Stimulated activated naive CD8-positive, alpha-beta T cell treated with anti-CD3 and anti-CD28 coated beads, Interleukin-15, amount 100 ng/mL, for 72 hours (primary cell): Measurements from ENCODE around the gene ABCA2.

Experiments used
- ATAC-seq: fragments of 150-1000 bp; cut with Tn5 transposase; 2 replicates; pipeline ENCODE4 v1.10.0; 2021; ENCODE audit warnings: mild to moderate bottlenecking, moderate library complexity
- DNase-seq, 2 donors: peaks; one replicate each; pipeline ENCODE4 v3.0.0; 2021 to 2022
- H3K27ac Mint-ChIP-seq, 2 donors: one replicate each; pipeline ENCODE4 v1.8.0; 2022; ENCODE audit warnings: mild to moderate bottlenecking in 2 of 2, mixed read lengths in 2 of 2, moderate library complexity in 2 of 2
- H3K27me3 Mint-ChIP-seq: one replicate; pipeline ENCODE4 v1.8.0; 2022; ENCODE audit warnings: mixed read lengths
- H3K4me1 Mint-ChIP-seq: one replicate; pipeline ENCODE4 v1.8.0; 2022; ENCODE audit warnings: mild to moderate bottlenecking, mixed read lengths
- H3K4me3 Mint-ChIP-seq, 2 donors: one replicate each; pipeline ENCODE4 v1.8.0; 2022; ENCODE audit warnings: mild to moderate bottlenecking in 2 of 2, mixed read lengths in 2 of 2, moderate library complexity in 1 of 2
- H3K9me3 Mint-ChIP-seq, 2 donors: one replicate each; pipeline ENCODE4 v1.8.0; 2022; ENCODE audit warnings: mixed read lengths in 2 of 2

The ABCA2 gene

DNA sequence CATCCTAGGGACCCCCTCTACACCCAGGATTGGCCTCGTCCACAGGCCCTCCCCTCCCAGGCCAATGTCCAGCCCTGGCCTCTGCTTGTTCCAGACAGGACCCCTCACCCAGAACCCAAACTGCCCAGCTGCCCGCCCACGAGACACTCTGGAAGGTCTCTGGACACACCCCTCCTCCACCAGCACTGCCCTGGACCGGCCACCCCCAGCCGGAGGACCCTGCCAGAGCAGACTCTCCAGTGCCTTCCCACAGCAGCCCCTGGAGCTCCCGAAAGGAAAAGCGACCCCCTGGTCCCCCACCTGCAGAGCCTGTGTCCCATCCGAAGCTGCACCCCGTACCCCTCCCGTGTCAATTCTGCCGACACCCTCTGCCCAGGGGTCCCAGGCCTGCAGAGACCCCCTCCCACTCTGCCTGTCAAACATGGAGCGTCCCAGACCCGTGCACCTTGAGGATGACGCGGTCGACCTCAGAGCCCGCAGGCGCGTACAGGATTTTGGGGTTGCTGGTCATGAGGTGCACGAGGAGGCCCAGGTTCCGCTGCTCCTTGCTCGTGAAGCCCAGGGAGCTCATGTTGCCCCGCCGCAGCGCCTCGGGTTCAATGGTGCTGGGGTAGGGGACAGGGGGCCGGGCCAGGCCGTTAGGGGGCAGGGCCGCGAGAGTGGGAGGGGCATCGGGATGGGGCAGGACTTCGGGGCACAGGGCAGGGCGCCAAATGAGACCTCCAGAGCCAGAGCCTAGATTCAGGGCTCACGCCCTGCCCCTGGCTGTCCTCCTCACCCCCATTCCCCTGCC is 8.0 kb downstream of the ABCA2 start:
- Mint-ChIP-seq H3K4me3 (no peak overlapping the region), H3K27me3 (no peaks in the 10 kb centered on the region), H3K27ac (no peak overlapping the region), H3K9me3 (no peaks in the 10 kb centered on the region), H3K4me1 (peaks cover 32% of the 10 kb centered on the region)
- DNase-seq (no peak), ATAC-seq (no peak)

DNA sequence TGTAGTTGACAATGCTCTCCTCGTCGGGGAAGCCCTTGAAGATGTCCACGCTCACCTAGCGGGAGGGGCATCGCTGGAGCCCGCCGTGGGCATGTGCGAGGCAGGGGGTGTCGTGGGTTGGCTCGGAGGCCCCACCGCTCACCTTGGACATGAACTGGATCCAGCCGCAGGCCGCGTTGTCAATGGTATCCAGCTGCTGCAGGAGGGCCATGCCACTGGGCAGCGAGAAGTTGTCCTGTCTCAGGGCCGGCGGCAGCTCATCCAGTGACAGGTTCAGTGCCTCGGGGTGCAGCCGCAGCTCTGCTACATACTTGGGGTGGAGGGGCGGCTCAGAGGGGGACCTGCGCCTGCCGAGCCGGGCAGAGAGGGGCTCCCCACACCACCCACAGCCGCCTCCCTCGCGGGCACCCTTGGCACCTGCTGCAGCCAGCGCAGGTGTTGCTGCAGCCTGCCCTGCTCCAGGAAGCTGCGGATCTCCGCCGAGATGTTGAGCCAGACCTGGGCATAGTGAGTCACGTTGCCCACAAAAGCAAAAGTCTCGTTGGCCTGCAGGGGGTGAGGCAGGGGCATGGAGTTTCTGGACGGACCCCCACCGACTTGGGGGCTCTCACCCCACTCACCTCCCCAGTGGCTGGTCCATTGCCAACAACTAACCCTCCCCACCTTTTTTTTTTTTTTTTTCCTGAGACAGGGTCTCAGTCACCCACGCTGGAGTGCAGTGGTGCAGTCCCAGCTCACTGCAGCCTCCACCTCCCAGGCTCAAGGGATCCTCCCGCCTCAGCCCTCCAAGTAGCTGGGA is 9.1 kb downstream of the ABCA2 start:
- no peak for DNase-seq
- no peak overlapping the region for H3K4me3 Mint-ChIP-seq
- H3K9me3 Mint-ChIP-seq: no peaks in the 10 kb centered on the region
- H3K4me1 Mint-ChIP-seq: peaks cover 20% of the 10 kb centered on the region
- no peaks in the 10 kb centered on the region for H3K27me3 Mint-ChIP-seq
- no peak for ATAC-seq
- H3K27ac Mint-ChIP-seq: no peak overlapping the region

DNA sequence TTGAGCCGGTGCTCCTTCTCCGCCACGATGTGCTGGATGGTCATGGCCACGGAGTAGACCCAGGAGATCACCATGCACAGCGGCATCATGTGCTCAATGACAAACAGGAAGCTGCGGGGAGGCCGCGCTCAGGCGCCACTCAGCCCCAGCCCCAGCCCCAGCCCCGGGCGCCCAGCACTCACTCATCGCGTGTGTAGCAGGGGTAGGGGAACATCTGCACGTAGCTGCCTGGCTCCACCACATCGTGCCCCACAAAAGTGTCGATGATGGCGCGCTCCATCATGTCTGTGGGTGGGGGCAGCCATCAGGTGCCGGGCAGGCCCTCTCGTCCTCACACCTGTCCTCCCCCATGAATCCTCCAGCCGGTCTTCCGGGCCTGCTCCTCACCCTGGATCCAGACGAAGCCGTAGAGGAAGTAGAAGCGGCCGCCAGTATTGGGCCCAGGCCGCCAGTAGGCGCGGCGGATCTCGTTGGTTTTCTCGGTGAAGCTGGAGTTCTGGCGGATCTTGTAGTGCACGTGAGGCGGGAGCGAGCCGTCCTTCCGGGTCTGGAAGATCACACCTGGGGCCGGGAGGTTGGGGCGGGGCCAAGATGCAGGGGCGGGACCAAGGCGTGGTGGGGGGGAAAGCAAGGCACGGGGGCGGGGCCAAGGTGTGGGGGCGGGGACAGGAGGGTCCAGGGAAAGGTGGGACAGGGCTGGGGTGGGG is 10.1 kb downstream of the ABCA2 start:
- Mint-ChIP-seq H3K27me3 (no peaks in the 10 kb centered on the region), H3K9me3 (no peaks in the 10 kb centered on the region), H3K27ac (no peak overlapping the region), H3K4me1 (peaks cover 17% of the 10 kb centered on the region), H3K4me3 (no peak overlapping the region)
- ATAC-seq (no peak), DNase-seq (no peak)

DNA sequence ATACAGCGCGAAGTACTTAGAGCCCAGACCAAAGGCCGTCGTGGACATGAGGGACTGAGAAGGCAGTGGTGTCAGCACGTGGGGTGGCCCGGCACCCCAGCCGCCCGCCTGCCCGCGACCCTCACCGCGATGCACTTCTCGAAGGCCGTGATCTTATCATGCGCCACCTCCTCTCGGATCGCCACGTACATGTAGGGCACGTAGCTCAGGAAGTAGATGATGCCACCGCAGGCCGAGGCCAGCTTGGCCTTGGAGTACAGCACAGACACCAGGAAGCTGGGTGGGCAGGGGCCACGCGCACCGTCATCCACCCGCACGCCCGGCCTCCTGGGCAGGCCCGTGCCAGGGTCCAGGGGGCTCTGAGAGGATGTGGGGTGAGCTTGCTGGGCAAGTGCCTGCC is 11.0 kb downstream of the ABCA2 start:
- H3K27me3 Mint-ChIP-seq: no peaks in the 10 kb centered on the region
- no peak for ATAC-seq
- H3K27ac Mint-ChIP-seq: no peak overlapping the region
- no peak for DNase-seq
- no peak overlapping the region for H3K4me3 Mint-ChIP-seq
- no peaks in the 10 kb centered on the region for H3K9me3 Mint-ChIP-seq
- peaks cover 14% of the 10 kb centered on the region for H3K4me1 Mint-ChIP-seq

DNA sequence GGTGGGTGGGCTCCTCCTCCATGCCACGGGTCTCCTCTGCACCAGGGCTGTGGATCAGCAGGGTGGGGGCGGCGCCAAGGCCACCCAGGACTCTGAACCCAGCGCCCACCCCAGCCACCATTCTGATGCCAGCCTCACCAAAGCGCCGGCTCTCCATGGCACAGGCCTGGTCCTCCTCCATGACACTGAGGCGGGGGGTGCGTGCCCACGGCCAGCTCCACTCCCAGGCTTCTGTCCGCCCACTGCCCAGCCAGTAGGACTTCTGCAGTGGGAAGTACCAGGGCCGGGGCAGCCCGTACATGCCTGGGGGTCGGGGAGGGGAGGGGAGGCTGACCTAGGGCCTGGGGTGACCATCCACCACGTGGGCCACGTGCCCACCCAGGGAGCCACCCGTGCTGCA is 11.6 kb downstream of the ABCA2 start:
- no peaks in the 10 kb centered on the region for H3K9me3 Mint-ChIP-seq
- ATAC-seq (peak; percentile 5), DNase-seq (no peak)
- H3K4me3 Mint-ChIP-seq: no peak overlapping the region
- H3K4me1 Mint-ChIP-seq: peaks cover 8% of the 10 kb centered on the region
- H3K27ac Mint-ChIP-seq: no peak overlapping the region
- H3K27me3 Mint-ChIP-seq: no peaks in the 10 kb centered on the region

DNA sequence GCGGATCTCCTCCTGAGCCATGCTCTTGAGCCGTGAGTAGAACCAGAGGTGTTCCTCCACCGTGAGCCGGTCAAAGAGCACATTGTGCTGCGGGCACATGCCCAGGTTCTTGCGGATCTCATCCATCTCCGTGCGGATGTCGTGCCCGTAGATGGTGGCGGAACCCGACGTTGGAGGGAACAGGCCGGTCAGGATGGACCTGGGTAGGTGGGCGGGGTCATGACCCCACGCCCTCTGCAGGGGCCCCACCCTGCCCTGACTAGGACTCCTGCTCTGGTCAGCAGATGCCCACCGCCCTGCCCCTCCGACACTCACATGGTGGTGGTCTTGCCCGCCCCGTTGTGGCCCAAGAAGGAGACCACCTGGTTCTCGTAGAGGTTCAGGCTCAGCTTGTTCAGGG is 12.1 kb downstream of the ABCA2 start:
- Mint-ChIP-seq H3K4me3 (no peak overlapping the region), H3K4me1 (peaks cover 8% of the 10 kb centered on the region), H3K27ac (no peak overlapping the region), H3K9me3 (no peaks in the 10 kb centered on the region), H3K27me3 (no peaks in the 10 kb centered on the region)
- DNase-seq (no peak), ATAC-seq (no peak)

DNA sequence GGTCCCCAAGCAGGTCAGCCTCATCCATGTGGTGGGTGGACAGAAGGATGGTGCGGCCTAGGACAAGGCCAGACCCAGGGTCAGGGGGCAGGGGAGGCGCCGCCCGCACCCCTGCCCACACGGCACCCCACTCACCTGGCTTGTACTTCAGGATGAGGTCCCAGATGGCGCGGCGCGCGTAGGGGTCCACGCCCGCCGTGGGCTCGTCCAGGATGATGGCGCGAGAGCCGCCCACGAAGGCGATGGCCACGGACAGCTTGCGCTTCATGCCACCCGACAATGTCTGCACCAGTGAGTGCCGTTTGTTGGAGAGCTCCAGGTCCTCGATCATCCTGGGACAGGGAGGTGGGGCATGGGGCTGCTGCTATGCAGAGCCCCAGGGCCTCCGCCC is 12.5 kb downstream of the ABCA2 start:
- Mint-ChIP-seq H3K4me3 (no peak overlapping the region), H3K27me3 (no peaks in the 10 kb centered on the region), H3K4me1 (peaks cover 8% of the 10 kb centered on the region), H3K27ac (no peak overlapping the region), H3K9me3 (no peaks in the 10 kb centered on the region)
- DNase-seq (no peak), ATAC-seq (no peak)

DNA sequence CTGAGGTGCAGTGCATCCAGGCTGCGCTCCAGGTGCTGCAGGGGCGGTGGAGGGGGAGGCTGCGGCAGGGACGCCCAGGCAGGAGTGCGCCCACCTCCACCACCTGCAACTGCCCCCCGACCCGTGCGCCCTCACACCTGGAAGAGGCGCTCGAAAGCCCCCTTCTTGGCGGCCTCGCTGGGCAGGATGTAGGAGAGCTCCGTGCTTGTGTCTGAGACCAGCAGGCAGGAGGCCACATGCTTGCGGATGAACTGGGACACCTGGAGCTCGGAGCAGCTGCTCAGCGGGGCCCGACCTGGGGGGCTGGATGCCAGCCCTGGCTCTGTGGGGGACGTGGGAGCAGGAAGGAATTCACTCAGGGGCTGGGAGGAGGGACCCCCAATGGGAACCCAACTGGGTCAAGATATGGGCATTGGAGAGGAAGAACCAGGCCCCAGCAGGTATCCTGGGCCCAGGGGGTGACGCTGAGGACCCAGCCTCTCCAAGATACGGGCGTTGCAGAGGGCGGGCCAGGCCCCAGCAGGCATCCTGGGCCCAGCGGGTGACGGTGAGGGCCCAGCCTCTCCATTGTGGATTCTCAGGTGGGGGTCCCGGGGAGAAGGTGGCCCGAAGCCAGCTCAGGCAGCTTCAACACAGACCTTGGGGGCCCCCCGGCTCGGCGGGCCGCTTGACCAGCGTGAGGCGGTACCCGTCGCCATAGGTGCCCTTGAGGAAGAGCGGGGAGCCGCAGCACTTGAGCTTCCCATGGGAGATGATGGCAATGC is 13.1 kb downstream of the ABCA2 start:
- H3K4me3 Mint-ChIP-seq: no peak overlapping the region
- ATAC-seq (no peak), DNase-seq (no peak)
- peaks cover 8% of the 10 kb centered on the region for H3K4me1 Mint-ChIP-seq
- peak overlapping the region in 1 of 2 donors; percentile 54 for H3K27ac Mint-ChIP-seq
- H3K9me3 Mint-ChIP-seq: no peaks in the 10 kb centered on the region
- H3K27me3 Mint-ChIP-seq: no peaks in the 10 kb centered on the region

DNA sequence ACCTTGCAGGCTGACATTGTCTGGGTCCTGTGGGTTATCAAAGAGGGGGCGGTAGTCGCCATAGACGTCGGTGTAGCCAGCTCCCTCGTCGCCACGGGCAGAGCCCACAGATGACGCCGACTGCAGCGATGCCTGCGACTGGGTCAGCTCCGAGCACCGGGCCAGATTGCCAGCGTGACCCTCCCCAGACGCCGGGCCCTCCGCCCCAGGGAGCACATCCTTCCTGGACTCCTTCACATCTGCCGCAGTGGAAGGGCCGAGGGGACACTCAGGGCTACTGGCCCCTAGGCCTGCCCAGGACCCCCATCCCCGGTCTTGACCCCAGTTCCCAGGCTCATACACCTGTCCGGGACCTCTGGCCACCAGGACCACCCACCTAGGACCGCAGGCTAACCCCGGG is 13.9 kb downstream of the ABCA2 start:
- DNase-seq: no peak
- Mint-ChIP-seq H3K4me3 (no peak overlapping the region), H3K9me3 (no peaks in the 10 kb centered on the region), H3K4me1 (peaks cover 8% of the 10 kb centered on the region), H3K27me3 (no peaks in the 10 kb centered on the region), H3K27ac (no peak overlapping the region)
- ATAC-seq: no peak

DNA sequence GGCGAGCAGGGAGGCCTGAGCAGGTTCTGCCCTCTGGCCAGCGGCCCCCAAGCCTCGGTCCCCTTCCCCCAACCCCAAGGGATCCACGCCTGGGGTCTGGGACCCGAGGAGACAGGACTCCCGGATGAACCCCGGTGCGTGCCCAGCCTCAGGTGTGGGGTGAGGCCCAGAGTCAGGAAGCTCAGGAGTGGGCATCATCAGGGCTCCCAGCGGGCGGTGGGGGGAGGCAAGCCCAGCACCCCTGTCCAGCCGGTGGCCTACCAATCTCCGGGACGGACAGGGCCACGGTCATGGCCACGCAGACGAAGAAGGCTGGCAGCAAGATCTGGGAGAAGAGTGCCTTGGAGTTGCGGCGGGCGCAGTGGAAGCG is 14.5 kb downstream of the ABCA2 start:
- peaks cover 2% of the 10 kb centered on the region for H3K4me1 Mint-ChIP-seq

DNA sequence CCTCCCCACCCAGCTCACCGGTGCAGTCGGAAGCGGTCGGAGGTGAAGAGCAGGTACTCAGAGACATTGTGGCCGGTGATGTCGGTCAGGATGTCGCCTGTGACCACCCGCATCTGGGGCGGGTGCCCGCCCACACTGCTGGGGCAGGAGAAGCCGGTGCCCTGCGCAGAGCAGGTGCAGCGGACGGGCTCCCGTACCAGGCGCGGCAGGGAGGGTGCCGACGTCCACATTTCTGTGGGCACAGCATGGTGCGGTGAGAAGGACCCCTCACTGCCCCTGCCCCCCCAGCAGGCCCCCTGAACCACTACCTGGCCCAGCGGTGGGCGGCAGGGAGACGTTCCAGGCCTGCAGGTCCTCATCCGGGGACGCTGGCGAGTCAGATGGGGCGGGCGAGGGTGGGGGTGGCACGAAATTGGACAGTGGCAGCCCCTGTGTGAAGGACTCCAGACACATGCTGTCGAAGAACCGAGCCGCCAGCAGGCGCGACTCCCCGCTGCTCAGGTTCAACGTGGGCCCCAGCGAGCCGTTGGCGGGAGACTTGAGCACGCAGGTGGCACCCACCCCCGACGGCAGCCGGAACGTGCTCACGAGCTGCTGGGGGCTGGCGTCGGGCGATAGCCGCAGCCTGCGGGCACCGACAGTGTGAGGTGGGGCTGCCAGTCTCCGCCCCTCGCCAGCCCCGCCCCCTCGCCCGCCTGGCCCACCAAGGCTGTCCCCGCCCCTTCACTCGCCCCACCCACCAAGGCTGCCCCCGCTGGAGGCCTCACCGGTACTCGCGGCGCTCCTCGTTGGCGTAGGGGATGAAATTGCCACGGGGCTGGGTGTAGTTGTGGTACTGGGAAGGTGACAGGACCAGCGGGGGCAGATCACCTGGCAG is 15.1 kb downstream of the ABCA2 start:
- H3K27ac Mint-ChIP-seq: no peak overlapping the region
- no peaks in the 10 kb centered on the region for H3K27me3 Mint-ChIP-seq
- no peaks in the 10 kb centered on the region for H3K9me3 Mint-ChIP-seq
- ATAC-seq: no peak
- H3K4me3 Mint-ChIP-seq: no peak overlapping the region
- no peaks in the 10 kb centered on the region for H3K4me1 Mint-ChIP-seq
- DNase-seq: no peak

More for the DNA sequence above, 14.5 kb downstream of the ABCA2 start:
- Mint-ChIP-seq H3K4me3 (no peak overlapping the region), H3K9me3 (no peaks in the 10 kb centered on the region), H3K27me3 (no peaks in the 10 kb centered on the region), H3K27ac (no peak overlapping the region)
- DNase-seq (no peak), ATAC-seq (no peak)

DNA sequence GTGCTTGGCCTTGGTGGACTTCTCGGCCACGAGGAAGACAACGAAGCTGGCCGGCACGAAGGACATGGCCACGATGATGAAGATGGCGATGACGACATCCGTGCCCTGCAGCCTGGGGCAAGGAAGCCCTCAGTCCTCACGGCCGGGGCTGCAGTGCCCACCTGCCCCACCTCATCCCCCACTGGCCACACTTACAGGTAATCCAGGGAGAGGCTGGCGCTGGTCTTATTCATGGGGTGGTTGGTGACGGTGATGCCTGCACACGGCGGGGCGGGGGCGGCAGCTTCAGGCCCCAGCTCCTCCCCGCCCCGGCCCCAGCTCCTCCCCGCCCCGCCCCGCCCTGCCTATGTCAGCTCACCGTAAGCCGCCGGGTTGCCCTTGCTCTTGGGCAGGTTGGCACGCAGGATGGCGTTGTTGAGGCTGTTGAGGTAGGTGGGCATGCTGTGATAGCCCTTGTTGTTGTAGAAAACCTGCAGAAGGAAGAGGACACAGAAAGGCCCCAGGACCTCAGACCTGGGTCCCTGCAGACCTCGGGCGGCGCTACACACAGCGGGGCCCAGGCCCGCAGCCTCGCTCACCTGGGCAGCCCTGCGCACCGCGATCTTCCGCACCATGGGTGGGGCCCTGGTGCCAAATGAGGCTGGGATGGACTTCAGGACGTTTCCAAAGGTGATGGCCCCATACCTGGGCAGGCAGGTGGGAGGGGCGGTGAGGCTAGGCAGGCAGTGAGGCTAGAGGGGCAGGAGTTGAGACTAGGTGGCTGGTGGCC is 15.9 kb downstream of the ABCA2 start:
- no peaks in the 10 kb centered on the region for H3K27me3 Mint-ChIP-seq
- no peak for ATAC-seq
- no peaks in the 10 kb centered on the region for H3K4me1 Mint-ChIP-seq
- DNase-seq: no peak
- H3K9me3 Mint-ChIP-seq: no peaks in the 10 kb centered on the region
- no peak overlapping the region for H3K4me3 Mint-ChIP-seq
- H3K27ac Mint-ChIP-seq: no peak overlapping the region

DNA sequence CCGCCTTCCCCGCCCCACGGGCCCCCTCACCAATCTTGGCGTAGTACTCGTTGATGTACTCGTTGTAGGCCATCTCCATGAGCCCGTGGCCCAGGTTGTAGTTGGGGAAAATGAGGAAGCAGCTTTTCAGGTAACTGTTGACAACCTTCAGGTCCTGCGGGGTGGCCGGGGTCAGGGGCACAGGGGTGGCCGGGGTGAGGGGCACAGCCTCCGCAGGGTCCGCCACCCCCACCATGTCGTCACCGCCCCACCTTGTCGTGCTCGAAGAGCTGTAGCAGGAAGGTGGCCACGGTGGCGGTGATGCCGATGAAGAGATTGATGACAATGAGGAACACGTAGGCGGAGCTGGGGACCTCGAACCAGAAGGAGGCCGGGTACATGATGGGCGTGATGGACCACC is 16.9 kb downstream of the ABCA2 start:
- no peak for ATAC-seq
- H3K4me1 Mint-ChIP-seq: peaks cover 7% of the 10 kb centered on the region
- DNase-seq: no peak
- H3K9me3 Mint-ChIP-seq: no peaks in the 10 kb centered on the region
- no peak overlapping the region for H3K4me3 Mint-ChIP-seq
- no peak overlapping the region for H3K27ac Mint-ChIP-seq
- no peaks in the 10 kb centered on the region for H3K27me3 Mint-ChIP-seq
